H1 (cell line): ENCODE data around the gene CNKSR2. TPM values are rescaled to one million over a fixed set of nuclear protein-coding genes. Genes with fewer than 3 reads are reported as not detected.

Source experiments
- CTCF ChIA-PET: fragments of 300-600 bp; sonication (Branson Sonifier 250); formaldehyde crosslinking; loops from one replicate; lab custom pipeline; 2021; ENCODE audit not compliant: partially characterized antibody; lab: Charles Lee
- POLR2A ChIA-PET: fragments of 300-600 bp; sonication (Branson Sonifier 250); formaldehyde crosslinking; loops from one replicate; lab custom pipeline; 2021; ENCODE audit warnings: inconsistent platforms; ENCODE audit not compliant: partially characterized antibody; lab: Charles Lee
- DNase-seq, 2 experiments: peaks; one replicate each; pipeline versions ENCODE4 v3.0.0 to v3.0.0-alpha.2; 2010 to 2022; ENCODE audit warnings: low spot score in 2 of 2, low read depth in 1 of 2, mixed read lengths in 1 of 2
- FAIRE-seq: peaks from 2 replicates; lab custom pipeline; 2011; peaks lifted over from hg19 to GRCh38; lab: Jason Lieb, UNC
- H2AFZ ChIP-seq: 2 replicates; pipeline ENCODE4 v1.8.1; 2012; ENCODE audit warnings: low read length, inconsistent platforms
- H2AK5ac ChIP-seq: 2 replicates; pipeline ENCODE4 v1.6.1; 2013; ENCODE audit warnings: low read depth, low read length
- H2BK120ac ChIP-seq: replicated peaks from 2 replicates; pipeline ENCODE3; 2013; ENCODE audit warnings: low read depth, low read length, inconsistent platforms
- H2BK12ac ChIP-seq: 2 replicates; pipeline ENCODE4 v1.6.1; 2013; ENCODE audit warnings: low read depth, low read length
- H2BK15ac ChIP-seq: 2 replicates; pipeline ENCODE4 v1.6.1; 2013; ENCODE audit warnings: low read length
- H2BK20ac ChIP-seq: 2 replicates; pipeline ENCODE4 v1.6.1; 2013; ENCODE audit warnings: low read length
- H2BK5ac ChIP-seq: 2 replicates; pipeline ENCODE4 v1.6.1; 2013; ENCODE audit warnings: low read depth, low read length
- H3K14ac ChIP-seq: 2 replicates; pipeline ENCODE4 v1.6.1; 2013; ENCODE audit warnings: inconsistent platforms; ENCODE audit not compliant: insufficient read length
- H3K18ac ChIP-seq: 2 replicates; pipeline ENCODE4 v1.6.1; 2013; ENCODE audit warnings: low read length; ENCODE audit errors: extremely low read depth
- H3K23ac ChIP-seq: 2 replicates; pipeline ENCODE4 v1.6.1; 2013; ENCODE audit warnings: inconsistent platforms; ENCODE audit not compliant: insufficient read length
- H3K23me2 ChIP-seq: 2 replicates; pipeline ENCODE4 v1.6.1; 2013; ENCODE audit warnings: low read depth, low read length
- H3K27ac ChIP-seq: 2 replicates; pipeline ENCODE4 v1.6.1; 2011; ENCODE audit warnings: low read depth, low read length, inconsistent platforms
- H3K27me3 ChIP-seq, 4 experiments: replicated peaks in 1 of 4; 1 replicate in 1 of 4; 2 replicates in 3 of 4; pipeline versions ENCODE4 v1.6.1 to v1.8.1; 2011 to 2013; ENCODE audit warnings: low read length in 3 of 4, mild to moderate bottlenecking in 3 of 4, inconsistent platforms in 2 of 4, mixed read lengths in 2 of 4, moderate library complexity in 1 of 4; ENCODE audit not compliant: control insufficient read depth in 3 of 4, insufficient read depth in 3 of 4; ENCODE audit errors: extremely low read depth in 1 of 4
- H3K36me3 ChIP-seq, 4 experiments: 2 replicates each; pipeline versions ENCODE4 v1.6.1 to v1.8.1; 2011 to 2013; ENCODE audit warnings: mild to moderate bottlenecking in 4 of 4, low read length in 3 of 4, moderate library complexity in 2 of 4, control low read depth in 1 of 4, inconsistent platforms in 1 of 4; ENCODE audit not compliant: insufficient read depth in 4 of 4, control insufficient read depth in 2 of 4
- H3K4ac ChIP-seq: replicated peaks from 2 replicates; pipeline ENCODE3; 2013; ENCODE audit warnings: low read length, low read depth, mixed read lengths, inconsistent platforms; ENCODE audit not compliant: insufficient read length
- H3K4me1 ChIP-seq, 4 experiments: replicated peaks in 1 of 4; 1 replicate in 1 of 4; 2 replicates in 3 of 4; pipeline versions ENCODE4 v1.6.1 to v1.8.1; 2011 to 2013; ENCODE audit warnings: low read length in 3 of 4, inconsistent platforms in 2 of 4, mixed read lengths in 1 of 4; ENCODE audit not compliant: insufficient read depth in 4 of 4, control insufficient read depth in 3 of 4
- H3K4me2 ChIP-seq, 2 experiments: 2 replicates each; pipeline versions ENCODE4 v1.6.1 to v1.8.1; 2011 to 2013; ENCODE audit warnings: low read depth in 2 of 2, low read length in 2 of 2, control low read depth in 1 of 2, inconsistent platforms in 1 of 2, mild to moderate bottlenecking in 1 of 2; ENCODE audit not compliant: insufficient read depth in 1 of 2
- H3K4me3 ChIP-seq, 4 experiments: fragments of 200-600, 300-600 bp in 1 of 4; sonication (generic), shearing (Covaris generic), sonication (Bioruptor Twin) in 1 of 4; 2 replicates each; pipeline versions ENCODE4 v1.5.1 to v1.8.1; 2011 to 2016; ENCODE audit warnings: low read length in 4 of 4, low read depth in 3 of 4, control low read depth in 2 of 4, inconsistent platforms in 2 of 4, mild to moderate bottlenecking in 2 of 4, mixed read lengths in 1 of 4, moderate library complexity in 1 of 4; ENCODE audit not compliant: insufficient read depth in 2 of 4; ENCODE audit errors: extremely low read depth in 1 of 4
- H3K56ac ChIP-seq: replicated peaks from 2 replicates; pipeline ENCODE3; 2013; ENCODE audit warnings: low read depth, mild to moderate bottlenecking, mixed read lengths, low read length, inconsistent platforms; ENCODE audit not compliant: insufficient read length
- H3K79me1 ChIP-seq: 2 replicates; pipeline ENCODE4 v1.6.1; 2013; ENCODE audit warnings: low read depth, low read length, control low read depth
- H3K79me2 ChIP-seq, 2 experiments: 2 replicates each; pipeline versions ENCODE4 v1.6.1 to v1.8.1; 2012 to 2013; ENCODE audit warnings: low read length in 2 of 2, mild to moderate bottlenecking in 2 of 2, inconsistent platforms in 1 of 2; ENCODE audit not compliant: insufficient read depth in 2 of 2, control insufficient read depth in 1 of 2
- H3K9ac ChIP-seq, 4 experiments: replicated peaks in 1 of 4; 1 replicate in 1 of 4; 2 replicates in 3 of 4; pipeline versions ENCODE4 v1.6.1 to v1.8.1; 2011 to 2013; ENCODE audit warnings: low read depth in 3 of 4, low read length in 3 of 4, control low read depth in 2 of 4, mild to moderate bottlenecking in 2 of 4, moderate library complexity in 2 of 4, inconsistent platforms in 1 of 4; ENCODE audit errors: extremely low read depth in 1 of 4
- H3K9me3 ChIP-seq, 2 experiments: 2 replicates each; pipeline versions ENCODE4 v1.6.1 to v1.8.1; 2012 to 2013; ENCODE audit warnings: mild to moderate bottlenecking in 2 of 2, moderate library complexity in 2 of 2, control low read depth in 1 of 2, inconsistent platforms in 1 of 2, low read depth in 1 of 2, low read length in 1 of 2, mixed read lengths in 1 of 2; ENCODE audit not compliant: insufficient read depth in 2 of 2
- H4K20me1 ChIP-seq, 2 experiments: replicated peaks in 1 of 2; 2 replicates each; pipeline versions ENCODE3 to v1.8.1; 2011 to 2013; ENCODE audit warnings: inconsistent platforms in 2 of 2, low read length in 2 of 2, mild to moderate bottlenecking in 1 of 2; ENCODE audit not compliant: insufficient read depth in 2 of 2, control insufficient read depth in 1 of 2
- H4K5ac ChIP-seq: 2 replicates; pipeline ENCODE4 v1.6.1; 2013; ENCODE audit warnings: low read length, low read depth, mixed read lengths, inconsistent platforms; ENCODE audit not compliant: insufficient read length
- H4K8ac ChIP-seq: 2 replicates; pipeline ENCODE4 v1.8.0; 2013; ENCODE audit warnings: mild to moderate bottlenecking, moderate library complexity, low read length, inconsistent platforms; ENCODE audit not compliant: insufficient read depth; ENCODE audit errors: extremely low read depth
- H4K91ac ChIP-seq: replicated peaks from 2 replicates; pipeline ENCODE3; 2013; ENCODE audit warnings: low read length, mixed read lengths, inconsistent platforms; ENCODE audit not compliant: insufficient read length
- CBX5 ChIP-seq: fragments of 300-800, 300-1000 bp; sonication (generic); IDR thresholded peaks from 2 replicates; pipeline ENCODE4 v1.7.1; 2016; ENCODE audit warnings: antibody characterized with exemption, low read length, low read depth
- E2F6 ChIP-seq: IDR thresholded peaks from 2 replicates; pipeline ENCODE4 v1.6.1; 2012; ENCODE audit warnings: inconsistent platforms
- EGR1 ChIP-seq: IDR thresholded peaks from 2 replicates; pipeline ENCODE4 v1.6.1; 2011; ENCODE audit warnings: low read depth, low read length, borderline replicate concordance
- JUND ChIP-seq: IDR thresholded peaks from 2 replicates; pipeline ENCODE4 v1.6.1; 2011; ENCODE audit warnings: mild to moderate bottlenecking, improper control_type of control experiment, low read length
- MAFK ChIP-seq: IDR thresholded peaks from 2 replicates; pipeline ENCODE4 v1.6.1; 2012; ENCODE audit warnings: low read depth, mild to moderate bottlenecking, improper control_type of control experiment, low read length
- NANOG ChIP-seq: IDR thresholded peaks from 2 replicates; pipeline ENCODE4 v1.6.1; 2011; ENCODE audit warnings: low read length, low read depth, mild to moderate bottlenecking, inconsistent platforms; ENCODE audit not compliant: insufficient read depth, poor library complexity, severe bottlenecking
- PHF8 ChIP-seq: fragments of 200-600 bp; sonication (generic); conservative IDR thresholded peaks from 2 replicates; pipeline ENCODE4 v1.7.1; 2012; ENCODE audit warnings: low read depth, mild to moderate bottlenecking, inconsistent platforms, low read length, moderate library complexity
- RNF2 ChIP-seq: fragments of 200-900, 300-1000 bp; sonication (generic); IDR thresholded peaks from 2 replicates; pipeline ENCODE4 v1.7.1; 2016; ENCODE audit warnings: borderline replicate concordance, low read depth, mild to moderate bottlenecking, antibody characterized with exemption, low read length; ENCODE audit not compliant: poor library complexity, severe bottlenecking; ENCODE audit errors: missing control alignments
- SIN3A ChIP-seq, 2 experiments: IDR thresholded peaks in 1 of 2; conservative IDR thresholded peaks in 1 of 2; 2 replicates each; pipeline ENCODE4 v1.6.1; 2011 to 2012; ENCODE audit warnings: low read length in 2 of 2, improper control_type of control experiment in 1 of 2, low read depth in 1 of 2, mild to moderate bottlenecking in 1 of 2
- SIRT6 ChIP-seq: IDR thresholded peaks from one replicate; pipeline ENCODE4 v1.7.1; 2012; ENCODE audit warnings: low read length, inconsistent platforms
- WGBS, 2 experiments: shearing (Covaris generic) in 1 of 2; methylation state at CpG; one replicate each; pipeline versions ENCODE4 v1.1.6 to v1.1.7; 2013 to 2015; ENCODE audit warnings: low lambda C conversion rate in 2 of 2, mixed read lengths in 2 of 2, inconsistent platforms in 1 of 2, low coverage in 1 of 2, missing lambda C conversion rate in 1 of 2; ENCODE audit not compliant: insufficient replicate concordance in 2 of 2, insufficient coverage in 1 of 2, insufficient read length in 1 of 2; ENCODE audit errors: extremely low coverage in 1 of 2, missing lambda C conversion rate in 1 of 2; 5-methylcytosine and 5-hydroxymethylcytosine counted together
- polyA plus RNA-seq, 7 experiments: library from polyadenylated mRNA; depleted of rRNA in 3 of 7; stranded (reverse) in 5 of 7; unstranded in 2 of 7; fragments of >200 nt in 5 of 7; fragments of 200-250 nt in 2 of 7; gene quantifications; 1 replicate in 5 of 7; 2 replicates in 1 of 7; 4 replicates in 1 of 7; pipeline versions ENCODE4 v1.2.1 to v1.2.3, GENCODE V29; 2011 to 2013; ENCODE audit warnings: missing spikeins in 2 of 7, mixed read lengths in 2 of 7
- total RNA-seq: library from RNA; stranded (reverse); fragmentation: NEBNext Ultra II Directional; extraction: Animal tissue kit (Norgen Biotek cat#: 25700); gene quantifications from 2 replicates; pipeline ENCODE4 v1.2.1, GENCODE V29; 2021
- TF ChIP-seq, protein P1 (sequence below), 3 experiments: IDR thresholded peaks; 1 replicate in 2 of 3; 2 replicates in 1 of 3; pipeline versions ENCODE4 v1.5.1 to v1.6.1; 2011; ENCODE audit warnings: low read length in 3 of 3, mild to moderate bottlenecking in 3 of 3, inconsistent platforms in 2 of 3, low read depth in 1 of 3, moderate library complexity in 1 of 3; ENCODE audit not compliant: insufficient read depth in 1 of 3; ENCODE audit errors: control extremely low read depth in 1 of 3

The CNKSR2 gene
- total and polyA plus RNA-seq, 2 of the 8 experiments (the other 6 are each of a cell fraction or from before 2014, with no cell fraction given) = 5.5 to 16.3 TPM

DNA sequence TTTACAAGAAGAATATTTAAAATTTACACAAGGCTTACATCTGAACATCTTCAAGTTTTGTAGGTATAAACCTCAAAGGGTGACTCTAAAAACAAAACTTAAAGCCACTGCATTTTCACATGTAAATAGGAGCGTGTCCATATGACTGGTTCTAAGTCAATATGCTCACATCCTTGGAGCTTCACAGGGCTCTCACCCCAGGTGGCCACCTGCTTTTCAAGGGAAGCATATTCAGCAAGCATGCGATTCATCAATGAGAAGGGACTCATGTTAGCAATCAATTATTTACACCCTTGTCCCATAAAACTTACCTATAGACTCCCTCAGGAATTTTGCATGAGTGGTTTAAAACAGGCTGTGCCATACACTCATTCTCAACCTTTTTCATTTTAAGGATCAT lies 301.7 kb downstream of the CNKSR2 start:
- 50% methylated on average over 2 of the region's 2 CpGs; no CpG with 5 or more reads in 1 of the 2 experiments for WGBS, 2 experiments
- CTCF ChIA-PET = no interaction called here
- Histone ChIP-seq H3K14ac (no peak overlapping the region), H3K27ac (no peak overlapping the region), H3K56ac (no peak overlapping the region), H3K36me3 (no peaks in the 10 kb centered on the region), H2BK5ac (no peak overlapping the region), H4K20me1 (no peaks in the 10 kb centered on the region), H2BK20ac (no peak overlapping the region), H2AK5ac (no peak overlapping the region), H4K91ac (no peak overlapping the region), H2BK12ac (no peak overlapping the region), H3K23me2 (no peaks in the 10 kb centered on the region), H3K4me2 (no peak overlapping the region), H4K5ac (no peak overlapping the region), H3K18ac (no peak overlapping the region), H3K23ac (no peak overlapping the region), H3K4me1 (no peaks in the 10 kb centered on the region), H3K9ac (no peak overlapping the region), H3K4ac (no peak overlapping the region), H3K79me2 (no peaks in the 10 kb centered on the region), H3K27me3 (no peaks in the 10 kb centered on the region), H2BK120ac (no peak overlapping the region), H3K4me3 (no peak overlapping the region), H3K79me1 (no peaks in the 10 kb centered on the region), H3K9me3 (no peaks in the 10 kb centered on the region), H2AFZ (no peak overlapping the region), H4K8ac (no peak overlapping the region), H2BK15ac (no peak overlapping the region)
- DNase-seq (no peak), FAIRE-seq (no peak)
- POLR2A ChIA-PET = no interaction called here
- TF ChIP-seq MAFK (no peak), EGR1 (no peak), NANOG (no peak), SIRT6 (no peak), CBX5 (no peak), E2F6 (no peak), SIN3A (conservative IDR thresholded peaks at IDR 0.05 in 1 of 2, IDR thresholded peaks at IDR 0.05 in 1 of 2; ENCODE audit: low read depth in 1 of 2, low read length in 2 of 2) (no peak), RNF2 (no peak), JUND (no peak), PHF8 (no peak)
- TF ChIP-seq, protein P1, sequence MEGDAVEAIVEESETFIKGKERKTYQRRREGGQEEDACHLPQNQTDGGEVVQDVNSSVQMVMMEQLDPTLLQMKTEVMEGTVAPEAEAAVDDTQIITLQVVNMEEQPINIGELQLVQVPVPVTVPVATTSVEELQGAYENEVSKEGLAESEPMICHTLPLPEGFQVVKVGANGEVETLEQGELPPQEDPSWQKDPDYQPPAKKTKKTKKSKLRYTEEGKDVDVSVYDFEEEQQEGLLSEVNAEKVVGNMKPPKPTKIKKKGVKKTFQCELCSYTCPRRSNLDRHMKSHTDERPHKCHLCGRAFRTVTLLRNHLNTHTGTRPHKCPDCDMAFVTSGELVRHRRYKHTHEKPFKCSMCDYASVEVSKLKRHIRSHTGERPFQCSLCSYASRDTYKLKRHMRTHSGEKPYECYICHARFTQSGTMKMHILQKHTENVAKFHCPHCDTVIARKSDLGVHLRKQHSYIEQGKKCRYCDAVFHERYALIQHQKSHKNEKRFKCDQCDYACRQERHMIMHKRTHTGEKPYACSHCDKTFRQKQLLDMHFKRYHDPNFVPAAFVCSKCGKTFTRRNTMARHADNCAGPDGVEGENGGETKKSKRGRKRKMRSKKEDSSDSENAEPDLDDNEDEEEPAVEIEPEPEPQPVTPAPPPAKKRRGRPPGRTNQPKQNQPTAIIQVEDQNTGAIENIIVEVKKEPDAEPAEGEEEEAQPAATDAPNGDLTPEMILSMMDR (IDR thresholded peaks at IDR 0.05; ENCODE audit: control extremely low read depth in 1 of 3, insufficient read depth in 1 of 3, low read depth in 1 of 3, low read length in 3 of 3) = no peak
